Esophagus muscularis mucosa (tissue), 3 donors: Measurements from ENCODE around the gene ACO2.

Experiments used
- CTCF ChIP-seq, 3 experiments: fragments of 200-600 bp in 2 of 3; fragments of 450-650 bp in 1 of 3; sonication (generic) in 2 of 3; IDR thresholded peaks; one replicate each; pipeline ENCODE4 v1.5.1; 2017 to 2019; ENCODE audit warnings: antibody characterized with exemption in 3 of 3, mild to moderate bottlenecking in 2 of 3, moderate library complexity in 1 of 3
- POLR2A ChIP-seq: fragments of 450-650 bp; IDR thresholded peaks from one replicate; pipeline ENCODE4 v1.6.1; 2017; ENCODE audit warnings: antibody characterized with exemption, moderate library complexity, mild to moderate bottlenecking, low read depth
- POLR2AphosphoS5 ChIP-seq, 2 donors: sonication (generic); formaldehyde crosslinking; IDR thresholded peaks; one replicate each; pipeline ENCODE4 v1.6.1; 2017; ENCODE audit warnings: antibody characterized with exemption in 2 of 2

- no peak for TF ChIP-seq CTCF (IDR thresholded peaks at IDR 0.05)
- no peak for TF ChIP-seq POLR2AphosphoS5 (IDR thresholded peaks at IDR 0.05)
- no peak for TF ChIP-seq POLR2A
These were observed 73.3 kb downstream of the ACO2 start for GRCh38 chr22:41542224-41542623.
